Mesothelial cell of epicardium (in vitro differentiated cells): ENCODE data around the gene FKBP5. TPM values are rescaled to one million over a fixed set of nuclear protein-coding genes. Genes with fewer than 3 reads are reported as not detected.

Experiments
- DNase-seq, 2 experiments: peaks; one replicate each; pipeline ENCODE4 v3.0.0; 2021; ENCODE audit warnings: low spot score in 2 of 2; ENCODE audit not compliant: unreplicated experiment in 2 of 2
- H3K27ac Mint-ChIP-seq: 2 replicates; pipeline ENCODE4 v1.8.0; 2021; ENCODE audit warnings: mixed read lengths
- H3K27me3 Mint-ChIP-seq: 2 replicates; pipeline ENCODE4 v1.8.0; 2021; ENCODE audit warnings: low read depth, mixed read lengths
- H3K36me3 Mint-ChIP-seq: 2 replicates; pipeline ENCODE4 v1.8.0; 2021; ENCODE audit warnings: mixed read lengths
- H3K4me1 Mint-ChIP-seq: 2 replicates; pipeline ENCODE4 v1.8.0; 2021; ENCODE audit warnings: mixed read lengths
- H3K4me3 Mint-ChIP-seq: 2 replicates; pipeline ENCODE4 v1.8.0; 2021; ENCODE audit warnings: mild to moderate bottlenecking, moderate library complexity, mixed read lengths
- H3K9me3 Mint-ChIP-seq: 2 replicates; pipeline ENCODE4 v1.8.0; 2021; ENCODE audit warnings: mixed read lengths
- CTCF ChIP-seq: fragments of 200-600 bp; sonication (generic); IDR thresholded peaks from one replicate; pipeline ENCODE4 v1.5.0; 2021; ENCODE audit warnings: antibody characterized with exemption; ENCODE audit not compliant: unreplicated experiment
- total RNA-seq: library from RNA; stranded (reverse); gene quantifications from 3 replicates; pipeline ENCODE4 v1.2.1, GENCODE V29; 2021

FKBP5 gene
- total RNA-seq, 1 donor from 2014 or later: 7.3 TPM

- no peak for DNase-seq
- Mint-ChIP-seq H3K4me3 (no peak overlapping the region), H3K4me1 (peaks cover 21% of the 10 kb centered on the region), H3K9me3 (no peaks in the 10 kb centered on the region), H3K27me3 (no peaks in the 10 kb centered on the region), H3K27ac (peak overlapping the region; percentile 86), H3K36me3 (no peaks in the 10 kb centered on the region)
- TF ChIP-seq CTCF: no peak
Observed at GRCh38 chr6:35610830-35611229, 77.9 kb downstream of the FKBP5 start.

- no peaks in the 10 kb centered on the region for H3K36me3 Mint-ChIP-seq
- peaks cover 21% of the 10 kb centered on the region for H3K4me1 Mint-ChIP-seq
- no peaks in the 10 kb centered on the region for H3K9me3 Mint-ChIP-seq
- H3K27ac Mint-ChIP-seq: no peak overlapping the region
- H3K4me3 Mint-ChIP-seq: no peak overlapping the region
- H3K27me3 Mint-ChIP-seq: no peaks in the 10 kb centered on the region
- DNase-seq: no peak
- no peak for TF ChIP-seq CTCF
Observed at GRCh38 chr6:35609588-35609987, 79.1 kb downstream of the FKBP5 start.

GRCh38 chr6:35607517-35608233, 81.0 kb downstream of the FKBP5 start:
- H3K4me3 Mint-ChIP-seq: no peak overlapping the region
- TF ChIP-seq CTCF: no peak
- peaks cover 27% of the 10 kb centered on the region for H3K4me1 Mint-ChIP-seq
- H3K9me3 Mint-ChIP-seq: no peaks in the 10 kb centered on the region
- H3K27me3 Mint-ChIP-seq: no peaks in the 10 kb centered on the region
- H3K27ac Mint-ChIP-seq: no peak overlapping the region
- no peak for DNase-seq
- H3K36me3 Mint-ChIP-seq: no peaks in the 10 kb centered on the region

GRCh38 chr6:35605600-35605999, 83.1 kb downstream of the FKBP5 start:
- DNase-seq: no peak
- Mint-ChIP-seq H3K4me3 (no peak overlapping the region), H3K27me3 (no peaks in the 10 kb centered on the region), H3K9me3 (no peaks in the 10 kb centered on the region), H3K27ac (no peak overlapping the region), H3K4me1 (peaks cover 30% of the 10 kb centered on the region), H3K36me3 (no peaks in the 10 kb centered on the region)
- TF ChIP-seq CTCF: no peak

GRCh38 chr6:35603326-35604202, 85.2 kb downstream of the FKBP5 start:
- Mint-ChIP-seq H3K27ac (no peak overlapping the region), H3K27me3 (no peaks in the 10 kb centered on the region), H3K4me1 (peaks cover 38% of the 10 kb centered on the region), H3K36me3 (no peaks in the 10 kb centered on the region), H3K9me3 (no peaks in the 10 kb centered on the region), H3K4me3 (no peak overlapping the region)
- no peak for TF ChIP-seq CTCF
- DNase-seq: no peak
